Fibroblast of pulmonary artery (primary cell): Measurements from ENCODE around the gene TNFRSF8.
A peak's percentile ranks its signal among the peaks of the same experiment; 100 is the strongest.

Experiments
- DNase-seq: peaks from one replicate; pipeline ENCODE4 v3.0.0-alpha.2; 2010; ENCODE audit warnings: low read depth
- H3K4me3 ChIP-seq: replicated peaks from 2 replicates; pipeline ENCODE4 v1.5.1; 2011; ENCODE audit warnings: low read depth, mild to moderate bottlenecking, control low read depth, low read length, moderate library complexity
- CTCF ChIP-seq: IDR thresholded peaks from 2 replicates; pipeline ENCODE4 v1.5.1; 2011; ENCODE audit warnings: mild to moderate bottlenecking, control low read depth, low read length, inconsistent platforms; ENCODE audit errors: missing control alignments

The TNFRSF8 gene

GRCh38 chr1:12162459-12163137 lies 99.5 kb downstream of the TNFRSF8 start:
- TF ChIP-seq CTCF: no peak
- no peak for DNase-seq
- H3K4me3 ChIP-seq: no peak overlapping the region

DNA sequence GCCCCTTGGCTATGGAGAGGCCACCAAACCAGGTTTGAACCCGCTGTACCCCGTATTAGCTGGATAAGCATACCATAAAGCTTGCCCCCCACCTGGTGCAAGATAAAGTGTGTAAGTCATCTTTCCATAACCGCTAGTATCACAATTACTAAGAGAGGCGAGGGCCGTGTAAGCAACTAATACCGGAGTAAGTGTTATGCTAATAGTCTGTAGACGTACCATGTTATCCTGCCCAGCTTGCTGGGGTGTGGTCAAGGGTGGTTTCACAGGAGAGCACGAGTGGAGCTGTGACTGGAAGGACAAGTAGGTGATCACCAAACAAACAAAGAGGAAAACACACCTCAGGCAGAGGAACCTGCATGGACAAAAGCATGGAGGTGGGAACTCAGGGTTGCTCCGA lies 100.1 kb downstream of the TNFRSF8 start:
- DNase-seq: no peak
- no peak for TF ChIP-seq CTCF
- H3K4me3 ChIP-seq: no peak overlapping the region

DNA sequence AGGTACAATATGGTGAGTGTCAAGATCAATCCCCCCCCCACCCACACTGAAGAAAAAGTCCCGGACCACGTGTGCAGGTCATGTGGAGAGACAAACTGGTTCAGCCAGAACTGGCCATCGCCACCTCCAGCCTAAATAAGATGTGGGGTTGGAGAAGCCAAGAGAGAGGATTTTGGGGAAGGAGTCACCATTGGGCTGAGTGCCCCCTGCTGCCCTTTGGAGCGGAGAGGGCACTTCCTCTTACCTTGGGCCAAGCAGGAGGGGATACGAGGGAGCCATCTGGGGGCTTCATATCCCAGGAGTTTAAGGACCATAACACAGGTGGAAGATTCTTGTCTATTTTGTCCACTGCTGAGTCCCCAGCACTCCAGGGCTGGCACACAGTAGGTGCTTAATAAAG lies 101.1 kb downstream of the TNFRSF8 start:
- H3K4me3 ChIP-seq: no peak overlapping the region
- no peak for TF ChIP-seq CTCF

DNA sequence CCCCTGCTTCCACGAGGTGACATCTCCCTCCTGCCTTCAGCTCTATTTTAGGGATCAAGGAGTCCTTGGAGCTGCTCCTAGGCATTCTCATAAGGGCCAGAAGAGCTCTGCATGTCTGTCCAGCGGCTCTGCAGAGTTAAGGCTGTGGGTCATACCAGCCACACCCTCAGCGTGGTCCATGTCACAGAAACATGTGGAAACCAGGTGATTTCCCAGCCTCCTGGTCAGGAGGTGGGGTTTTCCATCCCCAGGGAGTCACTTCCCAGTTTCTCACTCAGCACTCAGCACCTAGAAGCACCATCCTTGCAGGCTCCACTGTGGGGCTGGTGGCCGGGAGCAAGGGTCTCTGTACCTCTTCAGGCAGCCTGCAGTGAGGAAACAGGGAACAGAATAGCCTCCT lies 102.2 kb downstream of the TNFRSF8 start:
- no peak overlapping the region for H3K4me3 ChIP-seq
- TF ChIP-seq CTCF: no peak
- no peak for DNase-seq

More for the DNA sequence above, 101.1 kb downstream of the TNFRSF8 start:
- DNase-seq: no peak

DNA sequence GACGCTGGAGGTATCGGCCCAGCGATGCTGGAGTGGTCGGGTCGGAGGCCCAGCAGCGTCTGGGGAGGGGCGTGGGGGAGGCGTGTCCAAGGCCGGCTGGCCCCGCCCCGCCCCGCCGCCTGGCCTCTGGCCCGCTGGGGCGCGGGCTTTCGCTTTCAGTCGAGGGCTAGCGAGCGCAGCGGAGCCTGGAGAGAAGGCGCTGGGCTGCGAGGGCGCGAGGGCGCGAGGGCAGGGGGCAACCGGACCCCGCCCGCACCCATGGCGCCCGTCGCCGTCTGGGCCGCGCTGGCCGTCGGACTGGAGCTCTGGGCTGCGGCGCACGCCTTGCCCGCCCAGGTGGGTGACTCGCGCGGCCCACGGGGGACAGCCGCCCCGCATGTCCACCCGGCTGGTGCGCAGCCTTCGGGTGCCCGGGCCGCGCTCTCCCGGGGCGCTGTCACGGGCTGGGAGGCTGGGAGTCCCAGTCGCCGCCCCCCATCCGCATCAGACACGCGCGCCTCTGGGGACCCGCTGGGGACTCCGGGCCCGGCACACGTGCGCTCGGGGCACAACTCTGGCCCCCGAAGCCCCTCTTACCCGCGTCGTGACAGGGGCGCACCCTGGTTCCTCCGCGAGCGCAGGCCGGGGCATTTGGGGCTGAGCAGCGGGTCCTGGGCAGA lies 103.9 kb downstream of the TNFRSF8 start, which contains the start of gene TNFRSF1B:
TNFRSF1B (plus strand) TSS at position 158 of the 659 bp plus-strand sequence; CDS start at position 259, 101 bp downstream.
- H3K4me3 ChIP-seq: peak within 1 kb of the TSS; percentile 77
- no peak for TF ChIP-seq CTCF
- DNase-seq: peak; percentile 54

DNA sequence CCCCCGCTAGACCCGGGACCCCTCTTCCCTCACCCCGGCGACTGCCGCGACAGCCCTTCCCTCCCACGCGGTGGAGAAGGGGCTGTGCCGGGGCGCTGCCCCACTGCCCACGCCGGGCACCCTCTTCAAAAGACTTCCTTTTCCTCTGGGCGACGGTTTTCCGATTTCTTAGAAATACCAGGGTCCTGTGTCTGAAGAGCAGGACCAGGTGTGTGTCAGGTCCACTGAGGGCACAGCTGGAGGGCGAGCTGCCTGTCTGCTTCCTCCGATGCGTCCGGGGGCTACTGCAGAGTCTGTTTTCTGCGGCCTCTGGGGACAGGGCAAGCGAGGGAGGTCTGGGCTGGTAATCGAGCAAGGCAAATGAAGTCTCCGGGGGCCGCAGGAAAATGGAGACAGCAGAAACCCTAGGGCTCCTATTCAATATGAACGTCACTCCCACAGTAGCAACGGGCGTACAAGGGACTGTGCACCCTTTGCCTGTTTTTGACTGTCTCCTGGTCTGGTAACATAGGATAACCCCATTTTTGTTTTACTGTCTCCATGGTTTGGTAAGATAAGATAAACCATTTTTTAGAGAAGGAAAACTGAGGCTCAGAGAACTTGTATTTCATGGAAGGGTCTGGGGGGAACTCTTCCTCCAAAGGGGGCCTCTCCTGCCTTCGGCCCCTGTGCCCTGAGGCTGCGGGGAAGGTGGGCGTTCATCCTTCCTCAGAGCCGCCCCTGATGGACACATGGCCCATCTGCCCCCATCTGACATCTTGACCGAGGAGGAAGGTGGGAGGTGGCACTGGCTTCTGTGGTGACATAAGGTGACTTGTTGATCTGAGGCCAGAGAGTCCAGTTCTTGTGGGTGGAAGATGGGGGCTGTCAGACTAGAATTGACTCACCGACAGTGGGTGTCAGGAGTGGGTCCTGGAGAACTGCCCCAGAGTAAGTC lies 104.7 kb downstream of the TNFRSF8 start:
- H3K4me3 ChIP-seq: peak overlapping the region; percentile 77
- DNase-seq: no peak
- no peak for TF ChIP-seq CTCF
